GM12878 (cell line): Measurements from ENCODE around the gene WDR59.

Experiments
- CBX5 ChIP-seq: sonication (generic); IDR thresholded peaks from 2 replicates; pipeline ENCODE4 v1.6.1; 2016; ENCODE audit warnings: low read depth, moderate library complexity, mild to moderate bottlenecking, inconsistent platforms
- EZH2 ChIP-seq: IDR thresholded peaks from 2 replicates; pipeline ENCODE4 v1.6.1; 2012; ENCODE audit warnings: low read depth, mild to moderate bottlenecking, control low read depth, inconsistent platforms, low read length, borderline replicate concordance; ENCODE audit not compliant: control insufficient read depth
- MTA3 ChIP-seq: IDR thresholded peaks from 2 replicates; pipeline ENCODE4 v1.6.1; 2012; ENCODE audit warnings: low read length, inconsistent platforms, borderline replicate concordance
- POLR2A ChIP-seq: IDR thresholded peaks from 2 replicates; pipeline ENCODE4 v1.6.1; 2011; ENCODE audit warnings: low read depth, mild to moderate bottlenecking, low read length
- POLR2AphosphoS5 ChIP-seq: IDR thresholded peaks from 2 replicates; pipeline ENCODE4 v1.6.1; 2011; ENCODE audit warnings: mild to moderate bottlenecking, low read length, inconsistent platforms
- RAD21 ChIP-seq: IDR thresholded peaks from 2 replicates; pipeline ENCODE4 v1.6.1; 2011; ENCODE audit warnings: mild to moderate bottlenecking, low read depth, low read length, moderate library complexity; ENCODE audit not compliant: insufficient read depth
- TF ChIP-seq, protein P1 (sequence below), 3 experiments: IDR thresholded peaks in 2 of 3; conservative IDR thresholded peaks in 1 of 3; 2 replicates each; pipeline ENCODE4 v1.5.1; 2011; ENCODE audit warnings: low read depth in 3 of 3, low read length in 3 of 3, mild to moderate bottlenecking in 3 of 3, control low read depth in 2 of 3, moderate library complexity in 2 of 3, inconsistent platforms in 1 of 3, mixed read lengths in 1 of 3; ENCODE audit not compliant: control insufficient read depth in 2 of 3, insufficient read depth in 1 of 3; ENCODE audit errors: extremely low read depth in 1 of 3
- TF ChIP-seq, protein P2 (sequence below): IDR thresholded peaks from 2 replicates; pipeline ENCODE4 v1.6.1; 2012; ENCODE audit warnings: low read depth, low read length, improper control_type of control experiment
- TF ChIP-seq, protein P3 (sequence below): IDR thresholded peaks from 2 replicates; pipeline ENCODE4 v1.6.1; 2011; ENCODE audit warnings: borderline replicate concordance, low read depth, mild to moderate bottlenecking, moderate library complexity, low read length; ENCODE audit not compliant: insufficient read depth, poor library complexity, severe bottlenecking
- TF ChIP-seq, protein P4 (sequence below): IDR thresholded peaks from 2 replicates; pipeline ENCODE4 v1.6.1; 2012; ENCODE audit warnings: improper control_type of control experiment, low read depth, low read length; ENCODE audit not compliant: insufficient replicate concordance

DNA sequence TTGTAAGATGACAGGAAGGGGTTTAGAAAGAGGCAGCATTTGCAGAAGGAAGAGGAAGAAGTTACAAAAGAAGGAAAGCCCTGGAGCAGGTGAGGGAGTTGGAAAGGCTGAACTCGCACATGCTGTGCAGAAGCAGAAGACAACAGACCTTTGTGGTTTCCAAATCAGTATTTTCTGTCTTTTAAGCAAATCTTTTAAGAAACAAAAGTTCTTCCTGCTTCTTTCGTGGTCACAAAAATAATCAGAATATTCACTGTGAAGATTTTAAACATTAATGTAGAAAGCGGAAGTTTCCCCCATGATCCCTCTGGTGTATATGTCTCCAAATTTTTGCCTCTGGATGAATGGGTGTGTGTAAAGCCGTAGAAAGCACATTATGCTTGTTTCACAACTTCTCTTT lies 39.7 kb upstream of the WDR59 start:
- TF ChIP-seq, protein P1, sequence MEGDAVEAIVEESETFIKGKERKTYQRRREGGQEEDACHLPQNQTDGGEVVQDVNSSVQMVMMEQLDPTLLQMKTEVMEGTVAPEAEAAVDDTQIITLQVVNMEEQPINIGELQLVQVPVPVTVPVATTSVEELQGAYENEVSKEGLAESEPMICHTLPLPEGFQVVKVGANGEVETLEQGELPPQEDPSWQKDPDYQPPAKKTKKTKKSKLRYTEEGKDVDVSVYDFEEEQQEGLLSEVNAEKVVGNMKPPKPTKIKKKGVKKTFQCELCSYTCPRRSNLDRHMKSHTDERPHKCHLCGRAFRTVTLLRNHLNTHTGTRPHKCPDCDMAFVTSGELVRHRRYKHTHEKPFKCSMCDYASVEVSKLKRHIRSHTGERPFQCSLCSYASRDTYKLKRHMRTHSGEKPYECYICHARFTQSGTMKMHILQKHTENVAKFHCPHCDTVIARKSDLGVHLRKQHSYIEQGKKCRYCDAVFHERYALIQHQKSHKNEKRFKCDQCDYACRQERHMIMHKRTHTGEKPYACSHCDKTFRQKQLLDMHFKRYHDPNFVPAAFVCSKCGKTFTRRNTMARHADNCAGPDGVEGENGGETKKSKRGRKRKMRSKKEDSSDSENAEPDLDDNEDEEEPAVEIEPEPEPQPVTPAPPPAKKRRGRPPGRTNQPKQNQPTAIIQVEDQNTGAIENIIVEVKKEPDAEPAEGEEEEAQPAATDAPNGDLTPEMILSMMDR (IDR thresholded peaks at IDR 0.05 in 2 of 3, conservative IDR thresholded peaks at IDR 0.05 in 1 of 3; ENCODE audit: control insufficient read depth in 2 of 3, extremely low read depth in 1 of 3, insufficient read depth in 1 of 3, low read depth in 3 of 3, low read length in 3 of 3): no peak
- TF ChIP-seq POLR2A (no peak), EZH2 (no peak), RAD21 (no peak), CBX5 (no peak), POLR2AphosphoS5 (no peak), MTA3 (no peak)
- TF ChIP-seq, protein P2, sequence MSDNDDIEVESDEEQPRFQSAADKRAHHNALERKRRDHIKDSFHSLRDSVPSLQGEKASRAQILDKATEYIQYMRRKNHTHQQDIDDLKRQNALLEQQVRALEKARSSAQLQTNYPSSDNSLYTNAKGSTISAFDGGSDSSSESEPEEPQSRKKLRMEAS: no peak
- TF ChIP-seq, protein P3, sequence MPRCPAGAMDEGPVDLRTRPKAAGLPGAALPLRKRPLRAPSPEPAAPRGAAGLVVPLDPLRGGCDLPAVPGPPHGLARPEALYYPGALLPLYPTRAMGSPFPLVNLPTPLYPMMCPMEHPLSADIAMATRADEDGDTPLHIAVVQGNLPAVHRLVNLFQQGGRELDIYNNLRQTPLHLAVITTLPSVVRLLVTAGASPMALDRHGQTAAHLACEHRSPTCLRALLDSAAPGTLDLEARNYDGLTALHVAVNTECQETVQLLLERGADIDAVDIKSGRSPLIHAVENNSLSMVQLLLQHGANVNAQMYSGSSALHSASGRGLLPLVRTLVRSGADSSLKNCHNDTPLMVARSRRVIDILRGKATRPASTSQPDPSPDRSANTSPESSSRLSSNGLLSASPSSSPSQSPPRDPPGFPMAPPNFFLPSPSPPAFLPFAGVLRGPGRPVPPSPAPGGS: no peak
- TF ChIP-seq, protein P4, sequence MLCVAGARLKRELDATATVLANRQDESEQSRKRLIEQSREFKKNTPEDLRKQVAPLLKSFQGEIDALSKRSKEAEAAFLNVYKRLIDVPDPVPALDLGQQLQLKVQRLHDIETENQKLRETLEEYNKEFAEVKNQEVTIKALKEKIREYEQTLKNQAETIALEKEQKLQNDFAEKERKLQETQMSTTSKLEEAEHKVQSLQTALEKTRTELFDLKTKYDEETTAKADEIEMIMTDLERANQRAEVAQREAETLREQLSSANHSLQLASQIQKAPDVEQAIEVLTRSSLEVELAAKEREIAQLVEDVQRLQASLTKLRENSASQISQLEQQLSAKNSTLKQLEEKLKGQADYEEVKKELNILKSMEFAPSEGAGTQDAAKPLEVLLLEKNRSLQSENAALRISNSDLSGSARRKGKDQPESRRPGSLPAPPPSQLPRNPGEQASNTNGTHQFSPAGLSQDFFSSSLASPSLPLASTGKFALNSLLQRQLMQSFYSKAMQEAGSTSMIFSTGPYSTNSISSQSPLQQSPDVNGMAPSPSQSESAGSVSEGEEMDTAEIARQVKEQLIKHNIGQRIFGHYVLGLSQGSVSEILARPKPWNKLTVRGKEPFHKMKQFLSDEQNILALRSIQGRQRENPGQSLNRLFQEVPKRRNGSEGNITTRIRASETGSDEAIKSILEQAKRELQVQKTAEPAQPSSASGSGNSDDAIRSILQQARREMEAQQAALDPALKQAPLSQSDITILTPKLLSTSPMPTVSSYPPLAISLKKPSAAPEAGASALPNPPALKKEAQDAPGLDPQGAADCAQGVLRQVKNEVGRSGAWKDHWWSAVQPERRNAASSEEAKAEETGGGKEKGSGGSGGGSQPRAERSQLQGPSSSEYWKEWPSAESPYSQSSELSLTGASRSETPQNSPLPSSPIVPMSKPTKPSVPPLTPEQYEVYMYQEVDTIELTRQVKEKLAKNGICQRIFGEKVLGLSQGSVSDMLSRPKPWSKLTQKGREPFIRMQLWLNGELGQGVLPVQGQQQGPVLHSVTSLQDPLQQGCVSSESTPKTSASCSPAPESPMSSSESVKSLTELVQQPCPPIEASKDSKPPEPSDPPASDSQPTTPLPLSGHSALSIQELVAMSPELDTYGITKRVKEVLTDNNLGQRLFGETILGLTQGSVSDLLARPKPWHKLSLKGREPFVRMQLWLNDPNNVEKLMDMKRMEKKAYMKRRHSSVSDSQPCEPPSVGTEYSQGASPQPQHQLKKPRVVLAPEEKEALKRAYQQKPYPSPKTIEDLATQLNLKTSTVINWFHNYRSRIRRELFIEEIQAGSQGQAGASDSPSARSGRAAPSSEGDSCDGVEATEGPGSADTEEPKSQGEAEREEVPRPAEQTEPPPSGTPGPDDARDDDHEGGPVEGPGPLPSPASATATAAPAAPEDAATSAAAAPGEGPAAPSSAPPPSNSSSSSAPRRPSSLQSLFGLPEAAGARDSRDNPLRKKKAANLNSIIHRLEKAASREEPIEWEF: no peak
